Measurements from ENCODE around the gene NEK11.
"Not testable (repeated sequence)": the region's sequence is repeated elsewhere in the genome, so short reads cannot be mapped to it uniquely, and the experiment has no call there.

The NEK11 gene

DNA sequence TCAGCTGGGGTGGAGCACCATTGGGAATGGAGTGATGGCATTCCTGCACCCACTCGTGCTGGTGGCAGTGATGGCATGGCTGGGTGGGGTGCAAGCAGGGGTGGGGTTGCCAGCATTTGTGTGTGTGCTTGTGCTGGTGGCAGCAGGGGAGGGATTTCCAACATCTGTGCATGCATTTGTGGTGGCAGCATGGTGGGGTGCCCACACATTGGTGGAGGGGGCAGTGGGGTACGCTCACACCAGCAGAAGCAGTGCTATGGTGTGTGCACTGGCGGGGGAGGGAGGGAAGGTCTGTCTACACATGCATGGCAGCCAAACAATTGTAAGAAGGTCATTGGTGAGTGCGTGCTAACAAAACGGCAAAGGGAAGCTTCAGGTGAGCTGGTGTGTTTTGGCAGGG, 278.2 kb downstream of the NEK11 start:
- ATAC-seq (no peak), DNase-seq (no peak)

DNA sequence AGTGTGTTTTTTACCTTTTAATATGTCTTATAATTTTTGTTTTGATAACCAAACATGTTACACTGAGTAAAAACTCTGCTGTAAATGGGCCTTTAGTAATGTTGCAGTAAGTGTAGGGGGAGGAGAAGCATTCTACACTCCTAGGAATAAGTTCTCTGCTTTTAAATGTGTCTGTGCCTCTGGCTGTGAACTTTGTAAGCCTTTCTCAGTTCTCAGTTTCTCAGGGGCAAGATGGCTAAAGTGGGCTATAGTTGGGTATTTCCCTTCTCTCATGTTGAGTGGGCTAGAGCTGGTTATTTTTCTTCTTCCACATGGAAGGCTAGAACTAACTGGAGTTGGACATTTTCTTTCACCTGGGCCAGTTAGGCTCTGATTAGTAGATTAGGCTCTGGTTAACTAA, 279.6 kb downstream of the NEK11 start:
- DNase-seq (no peak), ATAC-seq (no peak)

- DNase-seq: no peak
- no peak for ATAC-seq
These were observed 287.6 kb downstream of the NEK11 start for GRCh38 chr3:131314318-131314717.

DNA sequence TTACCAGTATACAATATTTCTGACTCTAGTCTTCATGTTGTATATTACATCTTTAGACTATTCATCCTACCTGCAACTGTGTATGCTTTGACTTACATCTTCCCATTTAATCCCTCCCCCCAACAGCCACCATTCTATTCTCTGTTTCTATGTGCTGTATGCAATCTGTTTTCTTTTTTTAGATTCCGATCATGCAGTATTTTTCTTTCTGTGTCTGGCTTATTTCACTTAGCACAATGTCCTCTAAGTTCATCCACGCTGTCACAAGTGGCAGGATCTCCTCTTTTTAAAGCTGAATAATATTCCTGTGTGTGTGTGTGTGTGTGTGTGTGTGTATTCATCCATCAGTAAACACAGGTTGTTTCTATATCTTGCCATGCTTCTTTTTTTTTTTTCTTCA, 288.5 kb downstream of the NEK11 start:
- DNase-seq (no peak), ATAC-seq (no peak)

DNA sequence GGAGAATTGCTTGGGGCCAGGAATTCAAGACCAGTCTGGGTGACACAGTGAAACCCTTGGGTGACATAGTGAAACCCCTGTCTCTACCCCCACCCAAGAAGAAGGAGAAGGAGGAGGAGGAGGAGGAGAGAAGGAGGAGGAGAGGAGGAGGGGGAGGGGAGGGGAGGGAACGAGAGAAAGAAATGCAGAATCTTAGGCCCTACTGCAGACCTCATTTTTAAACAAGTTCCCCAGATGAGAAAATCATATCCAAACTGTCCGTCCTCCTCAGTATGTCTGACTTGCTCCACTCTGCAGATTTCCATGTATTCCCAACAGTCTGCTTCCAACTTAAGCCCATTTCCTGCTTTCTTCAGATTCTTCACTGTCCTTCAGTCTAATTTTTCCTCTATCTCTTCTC, 291.0 kb downstream of the NEK11 start:
- ATAC-seq (no peak), DNase-seq (no peak)

- DNase-seq: no peak
- ATAC-seq: no peak
These were observed 296.3 kb downstream of the NEK11 start for GRCh38 chr3:131323014-131323413.

GRCh38 chr3:131323792-131324191, 297.1 kb downstream of the NEK11 start:
- DNase-seq (no peak), ATAC-seq (no peak)

GRCh38 chr3:131324923-131325322, 298.2 kb downstream of the NEK11 start:
- DNase-seq: no peak

DNA sequence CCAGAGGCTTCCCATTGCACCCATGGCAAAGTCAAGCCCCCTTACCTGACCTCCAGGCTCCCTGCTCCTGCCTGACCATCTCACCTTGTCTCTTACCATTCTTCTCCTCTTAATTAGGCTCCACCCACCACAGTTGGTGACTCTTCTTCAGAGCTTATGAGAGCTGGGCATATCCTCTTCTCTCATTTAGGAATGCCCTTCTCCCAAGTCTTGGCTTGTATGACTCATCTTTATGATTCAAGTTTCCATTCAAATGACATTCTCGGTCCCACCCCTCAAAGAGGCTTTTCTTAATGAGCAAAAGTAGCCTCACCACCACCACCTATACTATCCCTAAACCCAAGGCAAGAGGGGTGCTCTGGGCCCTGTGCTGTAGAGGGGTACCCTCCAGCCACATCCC, 299.6 kb downstream of the NEK11 start:
- no peak for DNase-seq
- no peak for ATAC-seq

More at GRCh38 chr3:131324923-131325322, 298.2 kb downstream of the NEK11 start:
- no peak for ATAC-seq

- DNase-seq (no peak), ATAC-seq (no peak)
These were observed 302.0 kb downstream of the NEK11 start for GRCh38 chr3:131328721-131329120.

DNA sequence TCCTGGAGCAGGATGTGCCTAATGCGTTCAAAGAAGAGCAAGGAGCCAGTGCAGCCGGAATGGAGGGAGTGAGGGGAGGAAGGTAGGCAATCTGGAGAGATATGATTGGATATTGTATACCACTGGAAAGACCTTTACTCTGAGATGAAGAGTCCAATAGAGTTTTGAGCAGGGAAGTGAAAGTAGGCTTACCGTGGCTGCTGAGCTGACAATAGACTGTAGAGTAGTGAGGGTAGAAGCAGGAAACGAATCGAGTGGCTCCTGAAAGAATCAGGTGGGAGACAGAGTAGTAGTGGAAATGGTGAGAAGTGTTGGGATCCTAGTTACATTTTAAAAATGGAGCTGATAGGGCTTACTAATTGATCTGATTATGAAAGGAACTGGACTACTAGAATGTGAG, 303.1 kb downstream of the NEK11 start:
- no peak for DNase-seq
- no peak for ATAC-seq

DNA sequence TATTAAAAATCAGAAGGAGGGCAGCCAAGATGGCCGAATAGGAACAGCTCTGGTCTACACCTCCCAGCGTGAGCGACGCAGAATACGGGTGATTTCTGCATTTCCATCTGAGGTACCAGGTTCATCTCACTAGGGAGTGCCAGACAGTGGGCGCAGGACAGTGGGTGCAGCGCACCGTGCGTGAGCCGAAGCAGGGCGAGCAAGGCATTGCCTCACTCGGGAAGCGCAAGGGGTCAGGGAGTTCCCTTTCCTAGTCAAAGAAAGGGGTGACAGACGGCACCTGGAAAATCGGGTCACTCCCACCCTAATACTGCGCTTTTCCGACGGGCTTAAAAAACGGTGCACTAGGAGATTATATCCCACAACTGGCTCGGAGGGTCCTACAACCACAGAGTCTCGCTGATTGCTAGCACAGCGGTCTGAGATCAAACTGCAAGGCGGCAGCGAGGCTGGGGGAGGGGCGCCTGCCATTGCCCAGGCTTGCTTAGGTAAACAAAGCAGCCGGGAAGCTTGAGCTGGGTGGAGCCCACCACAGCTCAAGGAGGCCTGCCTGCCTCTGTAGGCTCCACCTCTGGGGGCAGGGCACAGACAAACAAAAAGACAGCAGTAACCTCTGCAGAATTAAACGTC, 304.9 kb downstream of the NEK11 start:
- DNase-seq, ATAC-seq: not testable (repeated sequence)

DNA sequence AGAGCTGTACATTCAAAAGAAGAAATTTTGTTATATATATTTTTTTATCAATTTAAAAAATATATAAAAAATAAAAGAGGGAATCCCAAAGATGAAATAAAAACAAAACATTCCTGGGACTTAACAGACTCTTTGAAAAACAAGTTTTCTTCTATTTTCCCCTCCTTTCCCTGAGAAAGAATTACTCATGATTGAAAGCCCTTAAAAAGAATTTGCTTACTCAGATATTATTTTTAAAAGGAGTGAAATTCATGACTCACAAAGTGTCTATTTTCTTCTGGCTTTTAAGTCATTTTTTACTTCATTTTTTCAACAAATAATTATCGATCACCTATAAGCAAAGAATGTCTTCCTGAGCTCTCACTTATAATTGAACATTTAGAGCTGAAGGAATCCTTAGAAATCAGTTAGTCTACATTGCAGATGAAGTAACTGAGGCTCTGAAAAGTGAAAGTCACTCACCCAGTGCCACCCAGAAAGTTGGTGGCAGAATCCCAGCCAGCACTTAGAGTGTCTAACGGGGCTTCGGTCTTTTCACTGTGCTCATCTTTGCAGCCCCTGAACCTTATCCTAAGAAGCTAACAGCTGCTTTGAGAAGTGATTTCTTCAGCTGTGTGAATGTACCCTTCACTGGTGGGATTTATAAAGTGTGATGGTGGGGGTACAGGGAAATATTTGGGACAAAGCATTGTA, 312.4 kb downstream of the NEK11 start:
- DNase-seq (no peak), ATAC-seq (no peak)

DNA sequence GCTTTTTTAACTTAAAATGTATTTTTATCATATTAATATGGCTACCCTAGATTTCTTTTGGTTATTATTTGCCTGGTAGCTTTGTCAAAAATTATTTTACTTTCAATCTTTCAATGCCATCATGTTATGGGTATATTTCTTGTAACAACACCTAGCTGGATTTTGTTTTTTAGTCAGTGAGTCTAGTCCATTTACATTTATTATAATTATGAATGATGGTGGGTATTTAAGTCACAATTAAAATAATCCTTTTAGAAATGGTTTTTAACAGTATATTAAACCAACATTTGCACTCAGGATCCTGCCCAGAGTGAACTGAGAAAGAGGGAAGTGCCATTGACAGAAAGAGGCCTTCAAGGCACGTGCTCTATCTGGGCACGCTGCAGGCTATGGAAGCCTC, 315.1 kb downstream of the NEK11 start:
- DNase-seq: no peak

DNA sequence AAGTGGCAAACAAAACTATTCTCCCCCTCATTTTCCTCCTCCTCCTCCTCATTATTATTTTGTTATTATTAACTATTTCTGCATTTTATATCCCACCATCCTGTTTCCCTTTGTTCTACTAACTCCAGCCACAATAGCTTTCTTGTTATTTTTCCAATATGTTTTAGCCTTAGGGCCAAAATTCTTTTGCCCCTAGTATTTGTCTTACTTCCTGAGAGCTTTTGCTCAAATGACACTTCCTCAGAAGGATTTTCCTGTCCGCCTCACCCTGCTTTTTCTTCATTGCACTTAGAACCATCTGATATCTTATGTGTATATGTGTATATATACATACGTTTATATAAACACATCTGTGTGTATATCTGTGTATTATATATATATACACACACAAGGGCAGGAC, 322.2 kb downstream of the NEK11 start:
- no peak for ATAC-seq
- DNase-seq: no peak

More for the DNA sequence above, 315.1 kb downstream of the NEK11 start:
- no peak for ATAC-seq

DNA sequence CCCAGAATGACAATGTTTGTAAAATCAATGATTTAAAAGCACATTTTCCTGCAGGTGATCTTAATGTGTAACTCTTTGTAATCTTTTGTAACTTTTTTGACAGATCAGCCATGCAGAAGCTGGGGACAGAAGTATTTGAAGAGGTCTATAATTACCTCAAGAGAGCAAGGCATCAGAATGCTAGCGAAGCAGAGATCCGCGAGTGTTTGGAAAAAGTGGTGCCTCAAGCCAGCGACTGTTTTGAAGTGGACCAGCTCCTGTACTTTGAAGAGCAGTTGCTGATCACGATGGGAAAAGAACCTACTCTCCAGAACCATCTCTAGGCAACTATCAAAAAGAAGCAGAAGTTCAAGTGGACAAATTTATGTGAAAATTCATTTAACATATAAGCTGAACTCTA, 322.8 kb downstream of the NEK11 start:
- ATAC-seq (no peak), DNase-seq (no peak)

- ATAC-seq: no peak
- DNase-seq: no peak
These were observed 323.3 kb downstream of the NEK11 start for GRCh38 chr3:131349946-131350347.

- DNase-seq (no peak), ATAC-seq (no peak)
These were observed 323.8 kb downstream of the NEK11 start for GRCh38 chr3:131350506-131350905.

- DNase-seq (no peak), ATAC-seq (no peak)
These were observed 326.6 kb downstream of the NEK11 start for GRCh38 chr3:131353016-131353877.

DNA sequence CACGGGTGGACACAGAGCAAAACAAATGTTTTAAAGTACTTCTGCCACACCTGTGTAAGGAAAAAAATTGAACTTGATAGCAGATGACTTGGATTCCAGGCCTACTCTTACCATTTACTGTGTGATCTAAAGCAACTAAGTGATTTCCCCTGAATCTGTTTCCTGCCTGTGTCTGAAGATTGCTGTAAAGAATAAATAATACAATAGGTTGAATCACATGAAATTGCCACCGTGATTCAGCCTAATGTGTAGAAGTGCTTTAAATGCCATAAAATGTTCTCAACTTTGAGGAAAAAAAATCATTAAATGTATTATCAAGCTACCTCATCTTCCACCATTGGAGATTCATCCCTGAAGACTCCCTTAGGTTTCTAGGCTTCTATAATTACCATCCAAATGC, 327.3 kb downstream of the NEK11 start:
- no peak for DNase-seq
- ATAC-seq: no peak

DNA sequence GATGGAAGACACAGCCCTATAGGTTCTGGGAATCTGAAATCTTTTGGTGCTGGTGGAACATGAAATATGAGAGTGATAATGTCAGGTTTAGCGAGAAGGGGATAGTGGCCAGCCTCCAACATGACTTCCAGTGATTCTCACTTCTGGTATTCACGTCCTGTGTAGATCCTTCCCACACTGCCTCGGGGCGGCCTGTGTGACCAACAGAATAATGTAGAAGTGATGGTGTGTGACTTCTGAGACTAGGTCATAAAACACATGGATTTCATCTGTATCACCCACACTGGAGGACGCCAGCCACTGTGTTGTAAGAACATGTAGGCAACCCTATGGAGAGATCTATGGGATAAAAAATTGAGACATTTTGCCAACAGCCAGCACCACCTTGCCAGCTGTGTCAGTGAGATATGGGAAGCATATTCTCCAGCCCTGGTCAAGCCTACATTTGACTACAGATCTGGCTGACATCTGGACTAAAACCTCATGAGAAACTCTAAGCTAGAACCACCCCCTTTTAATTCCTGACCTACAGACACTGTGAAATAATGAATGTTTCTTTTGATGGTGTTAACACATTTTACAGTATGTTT, 329.4 kb downstream of the NEK11 start:
- ATAC-seq (no peak), DNase-seq (no peak)

- ATAC-seq (no peak), DNase-seq (no peak)
These were observed 330.6 kb downstream of the NEK11 start for GRCh38 chr3:131357275-131357674.

Measured in stimulated activated naive CD8-positive, alpha-beta T cell treated with anti-CD3 and anti-CD28 coated beads, Interleukin-15, Interleukin-2, amounts not matched to agents 100 U/mL and 50 U/mL, for 24 hours (primary cell).